Peyer's patch (tissue), 4 donors: ENCODE data around the gene THSD8. TPM values are rescaled to one million over a fixed set of nuclear protein-coding genes. Genes with fewer than 3 reads are reported as not detected.

Experiments
- DNase-seq, 3 donors: peaks; one replicate each; pipeline ENCODE4 v3.0.0-alpha.2; 2017 to 2019
- H3K27ac ChIP-seq, 4 donors: fragments of 200-600 bp; sonication (generic); one replicate each; pipeline ENCODE4 v1.5.1; 2016 to 2019
- H3K27me3 ChIP-seq, 2 donors: fragments of 200-600 bp; sonication (generic); one replicate each; pipeline ENCODE4 v1.5.1; 2019
- H3K36me3 ChIP-seq, 3 donors: fragments of 200-600 bp; sonication (generic); one replicate each; pipeline ENCODE4 v1.5.1; 2016 to 2019
- H3K4me1 ChIP-seq, 4 donors: fragments of 200-600 bp; sonication (generic); one replicate each; pipeline ENCODE4 v1.5.1; 2016 to 2019
- H3K4me3 ChIP-seq, 4 donors: fragments of 200-600 bp; sonication (generic); 1 replicate in 3 of 4; 2 replicates in 1 of 4; pipeline ENCODE4 v1.5.1; 2016 to 2019; ENCODE audit warnings: mild to moderate bottlenecking in 1 of 4
- H3K9me3 ChIP-seq, 4 donors: fragments of 200-600 bp; sonication (generic); one replicate each; pipeline ENCODE4 v1.5.1; 2016 to 2019; ENCODE audit warnings: mild to moderate bottlenecking in 1 of 4
- CTCF ChIP-seq, 6 experiments: fragments of 450-650 bp in 4 of 6; fragments of 200-600 bp in 2 of 6; sonication (generic) in 1 of 6; IDR thresholded peaks; one replicate each; pipeline ENCODE4 v1.5.1; 2017 to 2019; ENCODE audit warnings: antibody characterized with exemption in 6 of 6, mild to moderate bottlenecking in 3 of 6, moderate library complexity in 1 of 6
- POLR2A ChIP-seq, 2 donors: fragments of 450-650 bp; IDR thresholded peaks; one replicate each; pipeline ENCODE4 v1.5.1; 2017; ENCODE audit warnings: antibody characterized with exemption in 2 of 2, mild to moderate bottlenecking in 2 of 2, moderate library complexity in 2 of 2
- total RNA-seq, 4 donors: library from RNA; depleted of rRNA; stranded (reverse); fragments of >200 nt; gene quantifications; one replicate each; pipeline ENCODE4 v1.1.0, GENCODE V29; 2016

Gene THSD8
- total RNA-seq, 4 donors from 2014 or later, result not detected

GRCh38 chr19:12769689-12770088 is 32.2 kb upstream of the THSD8 start:
- peaks cover 0 to 10% (median 4%) of the 10 kb centered on the region in 4 donors for H3K4me1 ChIP-seq
- no peaks in the 10 kb centered on the region for H3K9me3 ChIP-seq
- H3K27me3 ChIP-seq, result no peaks in the 10 kb centered on the region
- H3K36me3 ChIP-seq, result peaks cover 0 to 37% (median 0%) of the 10 kb centered on the region in 3 donors
- no peak overlapping the region for H3K4me3 ChIP-seq
- no peak overlapping the region for H3K27ac ChIP-seq
- TF ChIP-seq CTCF (IDR thresholded peaks at IDR 0.05) (peak in 2 of 6 experiments; percentile 2 to 15), POLR2A (IDR thresholded peaks at IDR 0.05) (no peak)
- DNase-seq, result peak; percentile 64 to 80 (median 71)

GRCh38 chr19:12770922-12771321 is 30.9 kb upstream of the THSD8 start:
- Histone ChIP-seq H3K9me3 (no peaks in the 10 kb centered on the region), H3K4me1 (peaks cover 0 to 13% (median 2%) of the 10 kb centered on the region in 4 donors), H3K27me3 (no peaks in the 10 kb centered on the region), H3K4me3 (no peak overlapping the region), H3K27ac (no peak overlapping the region), H3K36me3 (peaks cover 0 to 32% (median 0%) of the 10 kb centered on the region in 3 donors)
- DNase-seq, result no peak
- TF ChIP-seq CTCF (IDR thresholded peaks at IDR 0.05), result no peak
- no peak for TF ChIP-seq POLR2A (IDR thresholded peaks at IDR 0.05)

GRCh38 chr19:12772323-12772722 is 29.5 kb upstream of the THSD8 start:
- Histone ChIP-seq H3K4me1 (peaks cover 0 to 25% (median under 1%) of the 10 kb centered on the region in 4 donors), H3K9me3 (no peaks in the 10 kb centered on the region), H3K36me3 (peaks cover 0 to 32% (median 0%) of the 10 kb centered on the region in 3 donors), H3K4me3 (no peak overlapping the region), H3K27ac (no peak overlapping the region), H3K27me3 (no peaks in the 10 kb centered on the region)
- no peak for DNase-seq
- no peak for TF ChIP-seq CTCF (IDR thresholded peaks at IDR 0.05)
- TF ChIP-seq POLR2A (IDR thresholded peaks at IDR 0.05), result no peak

GRCh38 chr19:12773571-12773970 is 28.3 kb upstream of the THSD8 start:
- Histone ChIP-seq H3K4me3 (no peak overlapping the region), H3K9me3 (no peaks in the 10 kb centered on the region), H3K4me1 (peaks cover 0 to 32% (median 5%) of the 10 kb centered on the region in 4 donors), H3K27ac (no peak overlapping the region), H3K36me3 (peaks cover 0 to 24% (median 0%) of the 10 kb centered on the region in 3 donors), H3K27me3 (no peaks in the 10 kb centered on the region)
- TF ChIP-seq POLR2A (IDR thresholded peaks at IDR 0.05) (no peak), CTCF (IDR thresholded peaks at IDR 0.05) (no peak)
- no peak for DNase-seq

- Histone ChIP-seq H3K4me3 (peak within 1 kb of the TSS; percentile 52 to 83 (median 65)), H3K27me3 (no peaks in the 10 kb centered on the region), H3K36me3 (peaks cover 0 to 21% (median 0%) of the 10 kb centered on the region in 3 donors), H3K9me3 (no peaks in the 10 kb centered on the region), H3K27ac (peak within 1 kb of the TSS; percentile 76 to 98 (median 92)), H3K4me1 (peaks cover 0 to 37% (median 8%) of the 10 kb centered on the region in 4 donors)
- DNase-seq, result peak; percentile 69 to 99 (median 97)
- TF ChIP-seq CTCF (IDR thresholded peaks at IDR 0.05), result no peak
- TF ChIP-seq POLR2A (IDR thresholded peaks at IDR 0.05), result peak; percentile 77 to 84
Observed at GRCh38 chr19:12774588-12775555, 27.0 kb upstream of the THSD8 start, which contains the start of gene HOOK2. Gene HOOK2, minus strand, starts transcription at chr19:12775552. Its CDS starts 103 bp downstream, at chr19:12775449.
